HepG2 (cell line): ENCODE results near the gene SMIM24. TPM values are rescaled to one million over a fixed set of nuclear protein-coding genes. Genes with fewer than 3 reads are reported as not detected.
A peak's percentile ranks its signal among the peaks of the same experiment; 100 is the strongest.

Source experiments
- ELF1 ChIP-seq: sonication (generic); formaldehyde crosslinking; IDR thresholded peaks from 2 replicates; pipeline ENCODE4 v1.4.0; 2020; ENCODE audit warnings: missing genetic modification reagents
- ERF ChIP-seq: IDR thresholded peaks from 2 replicates; pipeline ENCODE4 v1.6.1; 2018; ENCODE audit warnings: missing biosample characterization, missing genetic modification reagents
- HNF4G ChIP-seq, 2 experiments: sonication (generic) in 1 of 2; formaldehyde crosslinking in 1 of 2; IDR thresholded peaks; 2 replicates each; pipeline versions ENCODE4 v1.4.0 to v1.6.1; 2011 to 2020; ENCODE audit warnings: borderline replicate concordance in 2 of 2, low read depth in 2 of 2, mild to moderate bottlenecking in 2 of 2, low read length in 1 of 2, missing genetic modification reagents in 1 of 2, moderate library complexity in 1 of 2
- KMT2A ChIP-seq: sonication (generic); formaldehyde crosslinking; IDR thresholded peaks from 2 replicates; pipeline ENCODE4 v1.4.0; 2020; ENCODE audit warnings: missing genetic modification reagents
- MTF2 ChIP-seq: sonication (generic); formaldehyde crosslinking; IDR thresholded peaks from 2 replicates; pipeline ENCODE4 v1.5.0; 2020; ENCODE audit warnings: missing genetic modification reagents, borderline replicate concordance
- PHB2 ChIP-seq: fragments of 450-650 bp; IDR thresholded peaks from 2 replicates; pipeline ENCODE4 v1.6.1; 2018; ENCODE audit not compliant: partially characterized antibody
- SRSF1 ChIP-seq: fragments of 200-400 bp; formaldehyde crosslinking; optimal IDR thresholded peaks from 2 replicates; pipeline ENCODE3; 2017; ENCODE audit warnings: mild to moderate bottlenecking, low read depth, low read length, moderate library complexity
- polyA plus RNA-seq, 8 experiments: library from polyadenylated mRNA; depleted of rRNA in 3 of 8; stranded (reverse) in 7 of 8; unstranded in 1 of 8; fragments of >200 nt; fragmentation: Illumina TruSeq in 4 of 8; extraction: Trizol in 4 of 8; gene quantifications; 2 replicates each; pipeline versions ENCODE4 v1.2.1 to v1.2.3, GENCODE V29; 2011 to 2016; ENCODE audit warnings: low read depth in 4 of 8, missing spikeins in 1 of 8, mixed read lengths in 1 of 8; ENCODE audit not compliant: insufficient read depth in 1 of 8
- total RNA-seq, 5 experiments: library from RNA; depleted of rRNA; stranded (reverse); fragments of >200 nt; fragmentation: Illumina TruSeq; extraction: Trizol; gene quantifications; 2 replicates each; pipeline ENCODE4 v1.2.3, GENCODE V29; 2016; ENCODE audit warnings: low read depth in 1 of 5
- TF ChIP-seq, protein P1 (sequence below): sonication (generic); formaldehyde crosslinking; IDR thresholded peaks from 2 replicates; pipeline ENCODE4 v1.5.0; 2020; ENCODE audit warnings: missing genetic modification reagents
- TF ChIP-seq, protein P2 (sequence below): sonication (generic); formaldehyde crosslinking; conservative IDR thresholded peaks from 2 replicates; pipeline ENCODE4 v1.4.0; 2020; ENCODE audit warnings: mild to moderate bottlenecking, missing genetic modification reagents, moderate library complexity
- TF ChIP-seq, protein P3 (sequence below): IDR thresholded peaks from 2 replicates; pipeline ENCODE4 v1.6.1; 2012; ENCODE audit warnings: inconsistent platforms
- TF ChIP-seq, protein P4 (sequence below): sonication (generic); formaldehyde crosslinking; IDR thresholded peaks from 2 replicates; pipeline ENCODE4 v1.8.0; 2022; ENCODE audit warnings: missing genetic modification reagents, mild to moderate bottlenecking, moderate library complexity, borderline replicate concordance
- TF ChIP-seq, protein P5 (sequence below): sonication (generic); formaldehyde crosslinking; IDR thresholded peaks from 2 replicates; pipeline ENCODE4 v1.4.0; 2020; ENCODE audit warnings: low read depth, missing genetic modification reagents
- TF ChIP-seq, protein P6 (sequence below): IDR thresholded peaks from 2 replicates; pipeline ENCODE4 v1.6.1; 2016; ENCODE audit warnings: missing compliant biosample characterization, missing genetic modification reagents, borderline replicate concordance
- TF ChIP-seq, protein P7 (sequence below): sonication (generic); formaldehyde crosslinking; IDR thresholded peaks from 2 replicates; pipeline ENCODE4 v1.5.1; 2020; ENCODE audit warnings: missing genetic modification reagents, mild to moderate bottlenecking, borderline replicate concordance

The SMIM24 gene
- total and polyA plus RNA-seq, 2 of the 13 experiments (the other 11 are each of a cell fraction or from before 2014, with no cell fraction given): 11.2 to 70.6 TPM

DNA sequence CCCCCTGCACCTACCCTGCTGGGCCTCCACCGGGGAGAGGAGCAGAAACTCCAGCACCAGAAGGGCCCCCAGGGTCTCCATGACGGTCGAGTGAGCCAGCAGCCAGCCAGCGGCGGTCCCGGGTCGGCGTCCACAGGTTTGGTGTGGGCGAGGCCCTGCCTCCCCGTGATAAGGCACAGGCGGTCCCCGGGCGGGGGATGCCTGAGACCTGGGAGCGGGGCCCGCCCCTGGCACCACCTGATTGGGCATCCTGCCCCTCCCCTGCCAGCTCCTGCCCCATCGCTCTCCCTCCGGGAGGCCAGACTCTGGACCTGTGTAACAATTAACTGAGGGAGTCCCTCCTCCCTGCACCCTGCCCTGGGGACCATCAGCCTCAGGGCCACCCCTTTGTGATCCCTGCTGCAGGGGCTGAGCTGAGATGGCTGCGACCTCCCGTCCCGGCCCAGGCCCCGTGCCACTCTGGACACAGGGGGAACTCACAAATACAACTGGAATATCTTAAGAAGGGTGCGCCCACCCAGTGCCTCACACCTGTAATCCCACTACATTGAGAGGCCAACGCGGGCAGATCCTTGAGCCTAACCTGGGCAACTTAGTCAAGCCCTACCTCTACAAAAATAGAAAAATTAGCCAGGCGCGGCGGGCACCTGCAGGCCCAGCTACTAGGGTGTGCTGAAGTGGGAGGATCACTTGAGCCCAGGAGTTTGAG is at the start of gene SMIM24 (continued):
- TF ChIP-seq ERF (CRISPR knock-in tag) (peak; percentile 35; the same call in 1 of the 2 replicates), ELF1 (no peak; the same call in 1 of the 2 replicates), SRSF1 (no peak), PHB2 (no peak), KMT2A (CRISPR knock-in tag) (0 out of 2 replicates have a peak, but pooled peaks have one; percentile 21), MTF2 (CRISPR knock-in tag) (0 out of 2 replicates have a peak, but pooled peaks have one; percentile 3), HNF4G (IDR thresholded peaks at IDR 0.05; ENCODE audit: borderline replicate concordance, low read depth, low read length) (peak; percentile 39; the same call in 1 of the 2 replicates), HNF4G (CRISPR knock-in tag; IDR thresholded peaks at IDR 0.05; ENCODE audit: borderline replicate concordance, low read depth) (no peak)
- TF ChIP-seq, protein P1, sequence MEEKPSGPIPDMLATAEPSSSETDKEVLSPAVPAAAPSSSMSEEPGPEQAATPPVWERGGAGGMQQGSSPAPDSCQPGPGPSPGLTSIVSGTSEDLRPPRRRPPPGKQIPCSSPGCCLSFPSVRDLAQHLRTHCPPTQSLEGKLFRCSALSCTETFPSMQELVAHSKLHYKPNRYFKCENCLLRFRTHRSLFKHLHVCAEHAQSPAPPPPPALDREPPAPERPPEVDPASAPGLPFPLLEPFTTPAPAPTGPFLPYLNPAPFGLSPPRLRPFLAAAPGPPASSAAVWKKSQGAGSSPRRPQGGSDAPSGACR (CRISPR knock-in tag): peak; percentile 44; the same call in 1 of the 2 replicates
- TF ChIP-seq, protein P2, sequence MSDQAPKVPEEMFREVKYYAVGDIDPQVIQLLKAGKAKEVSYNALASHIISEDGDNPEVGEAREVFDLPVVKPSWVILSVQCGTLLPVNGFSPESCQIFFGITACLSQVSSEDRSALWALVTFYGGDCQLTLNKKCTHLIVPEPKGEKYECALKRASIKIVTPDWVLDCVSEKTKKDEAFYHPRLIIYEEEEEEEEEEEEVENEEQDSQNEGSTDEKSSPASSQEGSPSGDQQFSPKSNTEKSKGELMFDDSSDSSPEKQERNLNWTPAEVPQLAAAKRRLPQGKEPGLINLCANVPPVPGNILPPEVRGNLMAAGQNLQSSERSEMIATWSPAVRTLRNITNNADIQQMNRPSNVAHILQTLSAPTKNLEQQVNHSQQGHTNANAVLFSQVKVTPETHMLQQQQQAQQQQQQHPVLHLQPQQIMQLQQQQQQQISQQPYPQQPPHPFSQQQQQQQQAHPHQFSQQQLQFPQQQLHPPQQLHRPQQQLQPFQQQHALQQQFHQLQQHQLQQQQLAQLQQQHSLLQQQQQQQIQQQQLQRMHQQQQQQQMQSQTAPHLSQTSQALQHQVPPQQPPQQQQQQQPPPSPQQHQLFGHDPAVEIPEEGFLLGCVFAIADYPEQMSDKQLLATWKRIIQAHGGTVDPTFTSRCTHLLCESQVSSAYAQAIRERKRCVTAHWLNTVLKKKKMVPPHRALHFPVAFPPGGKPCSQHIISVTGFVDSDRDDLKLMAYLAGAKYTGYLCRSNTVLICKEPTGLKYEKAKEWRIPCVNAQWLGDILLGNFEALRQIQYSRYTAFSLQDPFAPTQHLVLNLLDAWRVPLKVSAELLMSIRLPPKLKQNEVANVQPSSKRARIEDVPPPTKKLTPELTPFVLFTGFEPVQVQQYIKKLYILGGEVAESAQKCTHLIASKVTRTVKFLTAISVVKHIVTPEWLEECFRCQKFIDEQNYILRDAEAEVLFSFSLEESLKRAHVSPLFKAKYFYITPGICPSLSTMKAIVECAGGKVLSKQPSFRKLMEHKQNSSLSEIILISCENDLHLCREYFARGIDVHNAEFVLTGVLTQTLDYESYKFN: peak; percentile 71
- TF ChIP-seq, protein P3, sequence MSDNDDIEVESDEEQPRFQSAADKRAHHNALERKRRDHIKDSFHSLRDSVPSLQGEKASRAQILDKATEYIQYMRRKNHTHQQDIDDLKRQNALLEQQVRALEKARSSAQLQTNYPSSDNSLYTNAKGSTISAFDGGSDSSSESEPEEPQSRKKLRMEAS: peak; percentile 48; the same call in 1 of the 2 replicates
- TF ChIP-seq, protein P4, sequence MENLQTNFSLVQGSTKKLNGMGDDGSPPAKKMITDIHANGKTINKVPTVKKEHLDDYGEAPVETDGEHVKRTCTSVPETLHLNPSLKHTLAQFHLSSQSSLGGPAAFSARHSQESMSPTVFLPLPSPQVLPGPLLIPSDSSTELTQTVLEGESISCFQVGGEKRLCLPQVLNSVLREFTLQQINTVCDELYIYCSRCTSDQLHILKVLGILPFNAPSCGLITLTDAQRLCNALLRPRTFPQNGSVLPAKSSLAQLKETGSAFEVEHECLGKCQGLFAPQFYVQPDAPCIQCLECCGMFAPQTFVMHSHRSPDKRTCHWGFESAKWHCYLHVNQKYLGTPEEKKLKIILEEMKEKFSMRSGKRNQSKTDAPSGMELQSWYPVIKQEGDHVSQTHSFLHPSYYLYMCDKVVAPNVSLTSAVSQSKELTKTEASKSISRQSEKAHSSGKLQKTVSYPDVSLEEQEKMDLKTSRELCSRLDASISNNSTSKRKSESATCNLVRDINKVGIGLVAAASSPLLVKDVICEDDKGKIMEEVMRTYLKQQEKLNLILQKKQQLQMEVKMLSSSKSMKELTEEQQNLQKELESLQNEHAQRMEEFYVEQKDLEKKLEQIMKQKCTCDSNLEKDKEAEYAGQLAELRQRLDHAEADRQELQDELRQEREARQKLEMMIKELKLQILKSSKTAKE (CRISPR knock-in tag): no peak
- TF ChIP-seq, protein P5, sequence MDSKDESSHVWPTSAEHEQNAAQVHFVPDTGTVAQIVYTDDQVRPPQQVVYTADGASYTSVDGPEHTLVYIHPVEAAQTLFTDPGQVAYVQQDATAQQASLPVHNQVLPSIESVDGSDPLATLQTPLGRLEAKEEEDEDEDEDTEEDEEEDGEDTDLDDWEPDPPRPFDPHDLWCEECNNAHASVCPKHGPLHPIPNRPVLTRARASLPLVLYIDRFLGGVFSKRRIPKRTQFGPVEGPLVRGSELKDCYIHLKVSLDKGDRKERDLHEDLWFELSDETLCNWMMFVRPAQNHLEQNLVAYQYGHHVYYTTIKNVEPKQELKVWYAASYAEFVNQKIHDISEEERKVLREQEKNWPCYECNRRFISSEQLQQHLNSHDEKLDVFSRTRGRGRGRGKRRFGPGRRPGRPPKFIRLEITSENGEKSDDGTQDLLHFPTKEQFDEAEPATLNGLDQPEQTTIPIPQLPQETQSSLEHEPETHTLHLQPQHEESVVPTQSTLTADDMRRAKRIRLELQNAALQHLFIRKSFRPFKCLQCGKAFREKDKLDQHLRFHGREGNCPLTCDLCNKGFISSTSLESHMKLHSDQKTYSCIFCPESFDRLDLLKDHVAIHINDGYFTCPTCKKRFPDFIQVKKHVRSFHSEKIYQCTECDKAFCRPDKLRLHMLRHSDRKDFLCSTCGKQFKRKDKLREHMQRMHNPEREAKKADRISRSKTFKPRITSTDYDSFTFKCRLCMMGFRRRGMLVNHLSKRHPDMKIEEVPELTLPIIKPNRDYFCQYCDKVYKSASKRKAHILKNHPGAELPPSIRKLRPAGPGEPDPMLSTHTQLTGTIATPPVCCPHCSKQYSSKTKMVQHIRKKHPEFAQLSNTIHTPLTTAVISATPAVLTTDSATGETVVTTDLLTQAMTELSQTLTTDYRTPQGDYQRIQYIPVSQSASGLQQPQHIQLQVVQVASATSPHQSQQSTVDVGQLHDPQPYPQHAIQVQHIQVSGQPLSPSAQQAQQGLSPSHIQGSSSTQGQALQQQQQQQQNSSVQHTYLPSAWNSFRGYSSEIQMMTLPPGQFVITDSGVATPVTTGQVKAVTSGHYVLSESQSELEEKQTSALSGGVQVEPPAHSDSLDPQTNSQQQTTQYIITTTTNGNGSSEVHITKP (CRISPR knock-in tag): 0 out of 2 replicates have a peak, but pooled peaks have one; percentile 23
- TF ChIP-seq, protein P6, sequence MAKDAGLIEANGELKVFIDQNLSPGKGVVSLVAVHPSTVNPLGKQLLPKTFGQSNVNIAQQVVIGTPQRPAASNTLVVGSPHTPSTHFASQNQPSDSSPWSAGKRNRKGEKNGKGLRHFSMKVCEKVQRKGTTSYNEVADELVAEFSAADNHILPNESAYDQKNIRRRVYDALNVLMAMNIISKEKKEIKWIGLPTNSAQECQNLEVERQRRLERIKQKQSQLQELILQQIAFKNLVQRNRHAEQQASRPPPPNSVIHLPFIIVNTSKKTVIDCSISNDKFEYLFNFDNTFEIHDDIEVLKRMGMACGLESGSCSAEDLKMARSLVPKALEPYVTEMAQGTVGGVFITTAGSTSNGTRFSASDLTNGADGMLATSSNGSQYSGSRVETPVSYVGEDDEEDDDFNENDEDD (CRISPR knock-in tag): 0 out of 2 replicates have a peak, but pooled peaks have one; percentile 18
- TF ChIP-seq, protein P7, sequence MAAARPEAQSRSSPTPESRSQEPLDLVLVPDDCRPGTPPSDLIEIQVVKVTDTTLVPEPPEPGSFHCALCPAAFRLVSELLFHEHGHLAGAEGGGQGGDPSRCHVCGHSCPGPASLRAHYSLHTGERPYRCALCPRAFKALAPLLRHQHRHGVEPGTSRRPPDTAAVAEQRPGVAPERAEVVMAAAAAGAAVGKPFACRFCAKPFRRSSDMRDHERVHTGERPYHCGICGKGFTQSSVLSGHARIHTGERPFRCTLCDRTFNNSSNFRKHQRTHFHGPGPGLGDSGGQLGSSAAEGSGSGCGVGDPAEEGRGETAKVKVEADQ (CRISPR knock-in tag): no peak
